Measurements from ENCODE around the gene SOX30.

Gene SOX30

GRCh38 chr5:157671592-157672330 is 19.5 kb upstream of the SOX30 start:
- DNase-seq = no peak
- peak overlapping the region; percentile 15 to 55 for H3K27ac Mint-ChIP-seq
- H3K4me3 Mint-ChIP-seq = peak overlapping the region; percentile 83 to 88
- H3K27me3 Mint-ChIP-seq = peaks cover 63% of the 10 kb centered on the region
- peaks cover 26% of the 10 kb centered on the region for H3K4me1 Mint-ChIP-seq
- H3K9me3 Mint-ChIP-seq = no peaks in the 10 kb centered on the region
- ATAC-seq = no peak

GRCh38 chr5:157670662-157671591 is 18.7 kb upstream of the SOX30 start, which contains the start of gene C5orf52:
C5orf52 (plus strand) TSS chr5:157671533; CDS start chr5:157671615, 82 bp downstream.
- H3K4me3 Mint-ChIP-seq = peak within 1 kb of the TSS; percentile 83 to 88
- peak within 1 kb of the TSS; percentile 28 to 55 for H3K27ac Mint-ChIP-seq
- DNase-seq (peak; percentile 20 to 27), ATAC-seq (peak; percentile 52)
- peaks cover 26% of the 10 kb centered on the region for H3K4me1 Mint-ChIP-seq
- H3K9me3 Mint-ChIP-seq = peaks cover 0 to under 1% of the 10 kb centered on the region in 2 donors
- peaks cover 63% of the 10 kb centered on the region for H3K27me3 Mint-ChIP-seq

- Mint-ChIP-seq H3K27me3 (peaks cover 63% of the 10 kb centered on the region), H3K4me3 (peak overlapping the region in 1 of 2 donors; percentile 88), H3K9me3 (peaks cover 0 to 4% of the 10 kb centered on the region in 2 donors), H3K27ac (no peak overlapping the region), H3K4me1 (peaks cover 26% of the 10 kb centered on the region)
- ATAC-seq (no peak), DNase-seq (no peak)
Measured at GRCh38 chr5:157669701-157670097, 17.5 kb upstream of the SOX30 start.

GRCh38 chr5:157668356-157668755 is 16.1 kb upstream of the SOX30 start:
- Mint-ChIP-seq H3K4me3 (no peak overlapping the region), H3K27me3 (peaks cover 52% of the 10 kb centered on the region), H3K9me3 (peaks cover 0 to 4% of the 10 kb centered on the region in 2 donors), H3K27ac (no peak overlapping the region), H3K4me1 (peaks cover 26% of the 10 kb centered on the region)
- DNase-seq (no peak), ATAC-seq (no peak)

GRCh38 chr5:157665467-157666070 is 13.3 kb upstream of the SOX30 start:
- H3K9me3 Mint-ChIP-seq = peaks cover 0 to 4% of the 10 kb centered on the region in 2 donors
- no peak for ATAC-seq
- peaks cover 28% of the 10 kb centered on the region for H3K27me3 Mint-ChIP-seq
- H3K4me1 Mint-ChIP-seq = peaks cover 9% of the 10 kb centered on the region
- H3K27ac Mint-ChIP-seq = peak overlapping the region in 1 of 2 donors; percentile 83
- no peak for DNase-seq
- no peak overlapping the region for H3K4me3 Mint-ChIP-seq

- no peaks in the 10 kb centered on the region for H3K4me1 Mint-ChIP-seq
- no peaks in the 10 kb centered on the region for H3K27me3 Mint-ChIP-seq
Measured at GRCh38 chr5:157659868-157660660, 7.8 kb upstream of the SOX30 start.

GRCh38 chr5:157658893-157659292 is 6.7 kb upstream of the SOX30 start:
- Mint-ChIP-seq H3K4me1 (no peaks in the 10 kb centered on the region), H3K4me3 (no peak overlapping the region), H3K9me3 (peaks cover 24 to 42% of the 10 kb centered on the region in 2 donors), H3K27me3 (no peaks in the 10 kb centered on the region), H3K27ac (no peak overlapping the region)
- ATAC-seq (no peak), DNase-seq (no peak)

More at GRCh38 chr5:157659868-157660660, 7.8 kb upstream of the SOX30 start:
- H3K9me3 Mint-ChIP-seq = peaks cover 18 to 38% of the 10 kb centered on the region in 2 donors
- DNase-seq = no peak
- H3K27ac Mint-ChIP-seq = no peak overlapping the region
- no peak for ATAC-seq
- no peak overlapping the region for H3K4me3 Mint-ChIP-seq

GRCh38 chr5:157657516-157657915 is 5.3 kb upstream of the SOX30 start:
- Mint-ChIP-seq H3K4me3 (no peak overlapping the region), H3K27me3 (no peaks in the 10 kb centered on the region), H3K9me3 (peaks cover 35 to 54% of the 10 kb centered on the region in 2 donors), H3K4me1 (peaks cover 5% of the 10 kb centered on the region), H3K27ac (no peak overlapping the region)
- no peak for ATAC-seq
- DNase-seq = no peak

- peaks cover 38 to 40% of the 10 kb centered on the region in 2 donors for H3K9me3 Mint-ChIP-seq
- ATAC-seq = peak; percentile 99
- peak; percentile 79 to 86 for DNase-seq
- H3K4me3 Mint-ChIP-seq = peak overlapping the region; percentile 82 to 91
- peaks cover 19% of the 10 kb centered on the region for H3K4me1 Mint-ChIP-seq
- peak overlapping the region; percentile 85 to 88 for H3K27ac Mint-ChIP-seq
- peaks cover 7% of the 10 kb centered on the region for H3K27me3 Mint-ChIP-seq
Measured at GRCh38 chr5:157651623-157652376, 438 bp downstream of the SOX30 start.

GRCh38 chr5:157650991-157651611 is 1.1 kb downstream of the SOX30 start:
- DNase-seq (no peak), ATAC-seq (no peak)
- no peak overlapping the region for H3K27ac Mint-ChIP-seq
- peak overlapping the region; percentile 82 to 91 for H3K4me3 Mint-ChIP-seq
- peaks cover 19% of the 10 kb centered on the region for H3K4me1 Mint-ChIP-seq
- H3K9me3 Mint-ChIP-seq = peaks cover 31 to 33% of the 10 kb centered on the region in 2 donors
- H3K27me3 Mint-ChIP-seq = peaks cover 7% of the 10 kb centered on the region

GRCh38 chr5:157649101-157649500 is 3.1 kb downstream of the SOX30 start:
- Mint-ChIP-seq H3K27me3 (peaks cover 7% of the 10 kb centered on the region), H3K4me1 (peaks cover 19% of the 10 kb centered on the region), H3K9me3 (peaks cover 16 to 18% of the 10 kb centered on the region in 2 donors), H3K27ac (no peak overlapping the region), H3K4me3 (no peak overlapping the region)
- DNase-seq (no peak), ATAC-seq (no peak)

GRCh38 chr5:157648275-157648990 is 3.8 kb downstream of the SOX30 start:
- H3K27ac Mint-ChIP-seq = no peak overlapping the region
- peaks cover 7% of the 10 kb centered on the region for H3K27me3 Mint-ChIP-seq
- no peak overlapping the region for H3K4me3 Mint-ChIP-seq
- peaks cover 19% of the 10 kb centered on the region for H3K4me1 Mint-ChIP-seq
- no peak for ATAC-seq
- no peak for DNase-seq
- peaks cover 13 to 14% of the 10 kb centered on the region in 2 donors for H3K9me3 Mint-ChIP-seq

- DNase-seq = no peak
- H3K9me3 Mint-ChIP-seq = no peaks in the 10 kb centered on the region
- H3K27me3 Mint-ChIP-seq = peaks cover 13% of the 10 kb centered on the region
- ATAC-seq = no peak
- H3K27ac Mint-ChIP-seq = no peak overlapping the region
- no peaks in the 10 kb centered on the region for H3K4me1 Mint-ChIP-seq
- no peak overlapping the region for H3K4me3 Mint-ChIP-seq
Measured at GRCh38 chr5:157640406-157641066, 11.7 kb downstream of the SOX30 start.

Data from stimulated activated naive CD8-positive, alpha-beta T cell treated with anti-CD3 and anti-CD28 coated beads, Interleukin-15, amount 100 ng/mL, for 72 hours (primary cell).